Activated CD4-positive, alpha-beta T cell treated with anti-CD3 and anti-CD28 coated beads, Interleukin-2, amount 50 U/mL, for 1 hour (primary cell): ENCODE results near the gene ZNF552.
"Not testable (repeated sequence)": the region's sequence is repeated elsewhere in the genome, so short reads cannot be mapped to it uniquely, and the experiment has no call there.

Experiments used
- DNase-seq: peaks from one replicate; pipeline ENCODE4 v3.0.0-alpha.2; 2020

Gene ZNF552

GRCh38 chr19:57817976-57818375 is 3.3 kb upstream of the ZNF552 start:
- no peak for DNase-seq

DNA sequence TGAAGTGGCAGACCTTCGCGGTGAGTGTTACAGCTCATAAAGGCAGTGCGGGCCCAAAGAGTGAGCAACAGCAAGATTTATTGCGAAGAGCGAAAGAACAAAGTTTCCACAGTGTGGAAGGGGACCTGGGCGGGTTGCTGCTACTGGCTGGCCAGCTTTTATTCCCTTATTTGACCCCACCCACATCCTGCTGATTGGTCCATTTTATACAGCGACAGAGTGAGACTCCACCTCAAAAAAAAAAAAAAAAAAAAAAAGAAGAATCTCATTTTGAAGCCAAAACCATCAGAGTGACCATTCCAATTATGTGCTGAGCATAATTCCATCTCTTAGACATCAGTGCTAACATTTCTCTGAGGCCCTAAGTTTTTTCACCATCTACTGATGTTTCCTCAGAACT is 1.9 kb upstream of the ZNF552 start:
- DNase-seq = no peak

DNA sequence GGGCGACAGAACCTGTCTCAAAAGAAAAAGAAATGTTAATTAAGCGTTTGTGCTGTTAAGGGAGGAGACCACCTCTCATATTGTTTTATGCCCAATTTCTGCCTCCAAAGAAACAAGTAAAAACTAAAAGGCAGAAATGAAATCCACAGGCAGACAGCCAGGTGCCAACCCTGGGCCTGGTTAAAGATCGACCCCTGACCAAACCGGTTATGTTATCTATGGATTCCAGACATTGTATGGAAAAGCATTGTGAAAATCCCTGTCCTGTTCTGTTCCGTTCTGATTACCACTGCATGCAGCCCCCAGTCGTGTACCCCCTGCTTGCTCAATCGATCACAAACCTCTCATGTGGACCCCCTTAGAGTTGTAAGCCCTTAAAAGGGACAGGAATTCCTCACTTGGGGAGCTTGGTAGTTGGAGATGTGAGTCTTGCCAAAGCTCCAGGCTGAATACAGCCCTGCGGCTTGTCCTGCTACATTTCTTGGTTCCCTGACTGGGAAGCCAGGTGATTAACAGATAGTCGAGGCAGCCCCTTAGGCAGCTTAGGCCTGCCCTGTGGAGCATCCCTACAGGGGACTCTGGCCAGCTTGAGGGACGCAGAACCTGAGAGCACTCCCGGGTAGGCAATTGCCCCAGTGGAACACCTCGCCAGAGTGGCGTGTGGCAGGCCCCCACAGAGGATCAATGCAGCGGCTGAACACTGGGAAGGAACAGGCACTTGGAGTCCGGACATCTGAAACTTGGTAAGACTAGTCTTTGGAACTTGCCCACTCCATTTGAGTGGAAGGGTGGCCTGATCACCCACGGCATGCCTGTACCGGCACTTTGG is 748 bp upstream of the ZNF552 start:
- no peak for DNase-seq

DNA sequence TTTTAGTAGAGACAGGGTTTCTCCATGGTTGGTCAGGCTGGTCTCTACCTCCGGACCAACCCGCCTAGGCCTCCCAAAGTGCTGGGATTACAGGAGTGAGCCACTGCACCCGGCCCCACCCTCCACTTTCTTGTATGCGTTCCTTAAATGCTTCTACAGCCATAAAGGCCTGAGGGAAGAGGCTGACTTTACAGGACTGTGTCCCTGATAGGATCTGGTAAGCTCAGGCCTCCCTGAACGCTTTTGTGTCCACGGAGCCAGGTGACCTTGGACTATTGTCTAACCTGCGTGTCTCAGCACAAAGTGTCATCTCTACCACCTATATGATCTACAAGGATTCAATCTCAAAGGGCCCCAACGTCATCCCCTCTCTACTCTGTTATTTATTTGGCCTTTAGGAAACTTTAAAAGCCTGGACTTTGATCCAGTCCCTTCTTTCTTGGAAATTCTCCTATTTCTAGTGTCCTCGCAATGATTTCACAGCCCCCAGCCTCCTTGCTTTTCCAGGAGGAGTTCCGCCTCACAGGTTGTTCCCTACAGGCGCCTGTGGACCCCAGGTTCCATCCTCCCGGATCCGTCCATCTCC is 701 bp downstream of the ZNF552 start:
- DNase-seq = no peak

DNA sequence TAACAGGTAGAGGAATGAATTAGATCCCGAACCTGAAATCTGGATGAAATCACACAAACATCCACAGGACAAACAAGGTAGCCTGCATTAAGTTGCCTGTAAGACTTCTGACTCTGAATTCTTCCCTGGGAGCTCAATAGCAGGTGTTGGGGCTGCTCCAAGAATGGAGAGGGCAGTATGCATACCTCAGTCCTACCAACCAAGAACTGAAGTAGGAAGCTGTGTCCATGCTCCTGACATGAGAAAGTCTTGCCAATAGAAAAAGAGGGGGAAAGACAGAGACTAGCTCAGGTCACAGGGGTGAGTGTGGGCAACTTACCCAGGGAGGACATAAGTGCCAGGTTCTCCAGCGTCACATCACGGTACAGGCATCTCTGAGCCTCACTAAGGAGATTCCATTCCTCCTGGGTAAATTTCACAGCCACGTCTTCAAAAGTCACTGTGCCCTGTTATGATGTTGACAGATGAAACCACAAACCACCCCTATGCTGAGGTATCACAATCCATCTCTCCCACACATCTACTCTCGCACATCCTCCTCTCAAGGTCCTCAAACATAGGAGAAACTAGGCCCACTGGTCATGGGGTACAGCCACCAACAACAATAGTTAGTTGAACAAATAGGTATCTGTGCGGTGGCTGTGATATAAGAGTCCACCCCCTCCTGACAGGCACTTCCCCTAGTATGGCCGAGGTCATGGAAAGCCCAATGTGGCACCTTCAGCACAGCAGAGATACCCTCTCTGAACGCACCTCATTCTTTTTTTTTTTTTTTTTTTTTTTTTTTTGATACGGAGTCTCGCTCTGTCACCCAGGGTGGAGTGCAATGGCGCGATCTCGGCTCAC is 1.5 kb downstream of the ZNF552 start:
- DNase-seq = not testable (repeated sequence)

- DNase-seq = no peak
Observed at GRCh38 chr19:57812226-57812625, 2.5 kb downstream of the ZNF552 start.

- not testable (repeated sequence) for DNase-seq
Observed at GRCh38 chr19:57810410-57811295, 4.1 kb downstream of the ZNF552 start.

DNA sequence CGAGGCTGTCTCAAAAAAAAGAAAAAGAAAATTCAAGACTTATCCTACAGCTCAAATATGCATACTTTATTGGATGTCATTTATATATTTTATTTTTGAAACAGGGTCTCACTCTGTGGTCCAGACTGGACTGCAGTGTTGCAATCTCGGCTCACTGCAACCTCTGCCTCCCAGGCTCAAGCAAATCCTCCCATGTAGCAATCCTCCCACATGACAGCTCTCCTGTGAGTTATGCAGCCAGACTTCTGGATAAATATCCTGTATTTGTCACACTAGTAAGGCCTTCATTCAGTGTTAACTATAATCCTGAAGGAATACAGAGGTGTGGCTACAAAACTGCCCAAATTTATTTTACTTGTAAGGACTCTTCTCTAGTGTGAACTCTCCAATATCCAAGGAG is 7.2 kb downstream of the ZNF552 start:
- no peak for DNase-seq

DNA sequence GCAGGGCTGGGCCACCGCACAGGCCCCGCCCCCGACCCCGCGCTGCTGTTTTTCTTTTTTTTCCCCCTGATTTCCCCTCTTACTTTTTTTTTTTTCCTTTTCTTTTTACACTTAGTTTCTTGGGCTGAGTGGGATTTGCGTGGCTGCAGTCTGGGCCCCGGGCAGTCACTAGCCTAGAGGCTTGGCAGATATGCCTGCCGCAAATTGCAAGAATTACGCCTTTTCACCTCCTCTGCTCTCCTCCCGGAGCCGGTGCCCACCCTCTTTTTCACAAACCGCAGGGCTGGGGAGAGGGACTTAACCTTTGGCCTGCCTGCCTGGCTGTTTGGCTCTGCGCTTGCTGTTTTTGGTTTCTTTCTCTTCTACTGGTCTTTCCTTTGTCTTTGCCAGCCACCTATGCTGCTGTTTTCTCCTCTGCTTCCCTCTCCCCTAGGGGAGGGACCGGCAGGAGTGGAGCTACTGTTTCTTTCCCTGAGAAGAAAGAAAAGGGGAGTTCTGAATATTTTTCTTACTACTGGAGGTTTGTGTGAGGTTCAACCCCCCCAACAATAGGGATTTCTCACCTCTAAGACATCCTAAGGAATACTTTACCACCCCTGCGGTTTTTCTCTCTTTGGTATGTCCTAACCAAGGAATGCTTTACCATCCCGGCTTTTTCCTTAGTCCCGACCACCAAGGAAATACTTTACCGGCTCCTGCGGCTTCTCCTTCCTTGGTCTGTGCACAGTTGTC is 11.0 kb downstream of the ZNF552 start:
- DNase-seq = no peak

GRCh38 chr19:57803265-57803593 is 11.5 kb downstream of the ZNF552 start:
- DNase-seq = no peak

- DNase-seq = no peak
Observed at GRCh38 chr19:57802269-57802668, 12.4 kb downstream of the ZNF552 start.

GRCh38 chr19:57800696-57801095 is 14.0 kb downstream of the ZNF552 start:
- DNase-seq = no peak

DNA sequence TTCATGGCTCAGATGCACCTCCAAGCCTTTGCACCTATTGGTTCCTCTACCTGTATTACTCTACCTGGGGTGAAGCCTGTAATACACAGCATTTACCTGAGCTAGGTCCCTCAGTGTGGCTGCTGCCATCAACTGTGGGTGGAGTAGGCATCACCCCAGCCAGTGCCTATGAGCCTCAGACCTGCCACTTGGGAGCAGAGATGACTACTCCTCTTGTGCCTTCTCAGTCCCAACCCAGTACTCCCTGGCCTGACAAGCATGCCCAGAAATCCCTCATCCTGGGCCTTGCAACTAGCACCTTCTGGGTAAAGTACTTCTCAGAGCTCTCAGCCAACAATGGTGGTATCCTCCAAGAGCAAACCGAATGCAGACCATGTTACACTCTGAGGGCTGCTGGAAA is 18.1 kb downstream of the ZNF552 start:
- not testable (repeated sequence) for DNase-seq

GRCh38 chr19:57789288-57789687 is 25.4 kb downstream of the ZNF552 start:
- no peak for DNase-seq

DNA sequence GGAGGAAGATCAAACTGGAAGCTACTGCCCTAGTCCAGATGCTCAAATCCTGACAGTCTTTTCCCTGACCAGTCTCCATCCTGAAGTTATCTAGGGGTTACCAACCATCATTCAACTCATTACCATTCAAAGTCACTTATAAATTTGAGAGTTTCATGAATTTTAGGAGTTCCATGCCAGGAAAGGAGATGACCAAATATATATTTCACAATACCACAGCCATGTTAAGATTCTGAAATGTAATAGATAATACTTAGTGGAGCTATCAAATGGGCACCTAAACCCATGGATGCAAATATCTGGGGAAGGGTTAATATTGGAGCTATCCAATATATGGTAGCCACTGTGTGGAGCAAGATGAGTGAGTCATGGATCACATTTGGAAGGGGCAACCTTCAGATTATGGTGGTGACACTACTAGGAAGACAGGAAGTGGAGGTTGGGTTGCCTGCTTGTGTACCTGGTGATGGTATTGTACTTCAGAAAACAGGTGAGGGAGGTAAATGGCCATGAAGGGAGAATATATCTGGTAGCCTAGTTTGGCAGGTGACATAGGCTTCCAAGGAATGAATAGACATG is 26.5 kb downstream of the ZNF552 start:
- DNase-seq = no peak

GRCh38 chr19:57786906-57787305 is 27.8 kb downstream of the ZNF552 start:
- no peak for DNase-seq

- no peak for DNase-seq
Observed at GRCh38 chr19:57786286-57786685, 28.4 kb downstream of the ZNF552 start.

DNA sequence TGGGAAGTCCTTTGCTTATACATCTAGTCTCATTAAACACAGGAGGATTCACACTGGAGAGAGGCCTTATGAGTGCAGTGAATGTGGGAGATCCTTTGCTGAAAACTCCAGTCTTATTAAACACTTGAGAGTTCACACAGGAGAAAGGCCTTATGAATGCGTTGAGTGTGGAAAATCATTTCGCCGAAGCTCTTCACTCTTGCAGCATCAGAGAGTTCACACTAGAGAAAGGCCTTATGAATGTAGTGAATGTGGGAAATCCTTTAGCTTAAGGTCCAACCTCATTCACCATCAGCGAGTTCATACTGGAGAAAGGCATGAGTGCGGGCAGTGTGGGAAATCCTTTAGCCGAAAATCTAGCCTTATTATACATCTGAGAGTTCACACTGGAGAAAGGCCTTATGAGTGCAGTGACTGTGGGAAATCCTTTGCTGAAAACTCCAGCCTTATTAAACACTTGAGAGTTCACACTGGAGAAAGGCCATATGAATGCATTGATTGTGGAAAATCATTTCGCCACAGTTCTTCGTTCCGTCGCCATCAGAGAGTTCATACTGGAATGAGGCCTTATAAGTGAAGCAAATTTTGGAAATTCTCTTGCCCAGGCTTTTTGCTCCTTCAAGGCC is 35.4 kb downstream of the ZNF552 start:
- DNase-seq = no peak

DNA sequence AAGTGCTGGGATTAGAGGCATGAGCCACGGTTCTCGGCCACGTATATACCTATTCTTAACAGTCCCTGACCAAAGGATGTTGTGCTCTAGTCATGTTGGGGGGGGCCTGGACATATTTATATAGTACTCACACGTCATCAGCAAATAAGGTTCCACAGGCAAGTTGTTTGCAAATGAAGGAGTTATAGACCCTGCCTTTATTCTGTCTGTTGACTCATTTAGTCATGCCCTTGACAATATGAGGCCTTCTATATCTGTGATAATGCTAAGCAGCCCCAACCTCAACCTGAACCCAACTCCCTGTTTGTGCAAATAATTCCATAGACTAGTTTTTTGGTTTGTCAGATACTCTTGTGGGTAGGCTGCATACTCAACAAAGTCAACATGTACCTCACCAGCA is 36.4 kb downstream of the ZNF552 start:
- no peak for DNase-seq

DNA sequence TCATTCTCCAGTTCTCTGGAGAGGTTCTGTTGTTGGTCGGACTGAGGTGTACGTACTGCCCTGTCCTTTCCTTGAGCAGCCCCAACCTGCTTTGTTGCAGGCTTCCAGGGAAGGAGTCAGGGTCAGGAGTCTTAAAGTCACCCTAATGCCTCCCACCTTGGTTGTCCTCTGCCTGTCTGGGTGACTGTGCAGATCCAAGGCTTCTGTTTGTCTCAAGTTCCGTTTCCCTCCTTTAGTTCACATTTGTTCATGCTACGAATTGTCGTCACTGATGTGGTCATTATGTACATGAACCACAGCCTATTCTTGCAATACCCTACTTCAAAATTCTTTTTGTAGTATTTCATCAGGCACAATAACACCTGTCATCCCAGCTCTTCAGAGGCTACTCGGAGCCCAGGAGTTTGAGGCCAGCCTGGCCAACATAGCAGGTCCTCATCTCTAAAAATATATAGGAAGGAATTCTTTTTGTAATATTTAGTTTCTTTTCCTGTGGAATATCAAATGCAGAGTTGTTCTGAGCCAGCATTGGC is 37.9 kb downstream of the ZNF552 start:
- no peak for DNase-seq

DNA sequence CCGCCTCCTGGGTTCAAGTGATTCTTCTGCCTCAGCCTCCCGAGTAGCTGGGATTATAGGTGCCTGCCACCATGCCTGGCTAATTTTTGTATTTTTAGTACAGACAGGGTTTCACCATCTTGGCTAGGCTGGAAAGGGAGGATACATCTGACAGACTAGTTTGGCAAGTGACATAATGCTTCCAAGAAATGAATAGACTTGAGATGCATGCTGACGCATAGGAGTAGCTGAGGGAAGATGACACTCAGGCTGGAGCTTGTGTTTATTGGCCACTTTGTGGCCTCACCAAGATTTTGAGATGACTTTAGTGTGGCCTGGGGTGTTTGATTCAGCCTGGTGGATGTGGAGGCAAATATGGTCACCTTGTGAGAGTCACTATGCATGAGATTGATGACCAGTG is 41.2 kb downstream of the ZNF552 start:
- DNase-seq = no peak
